DND-41 (cell line): ENCODE results near the gene BIRC5.

Experiments used
- EZH2 ChIP-seq: IDR thresholded peaks from 3 replicates; pipeline ENCODE4 v1.6.1; 2012; ENCODE audit warnings: borderline replicate concordance, low read depth, mild to moderate bottlenecking, moderate library complexity, low read length, inconsistent platforms; ENCODE audit not compliant: severe bottlenecking
- TF ChIP-seq, protein P1 (sequence below): IDR thresholded peaks from 2 replicates; pipeline ENCODE4 v1.5.1; 2012; ENCODE audit warnings: borderline replicate concordance, low read length, moderate library complexity, mild to moderate bottlenecking; ENCODE audit not compliant: poor library complexity, severe bottlenecking; ENCODE audit errors: extremely low read depth

DNA sequence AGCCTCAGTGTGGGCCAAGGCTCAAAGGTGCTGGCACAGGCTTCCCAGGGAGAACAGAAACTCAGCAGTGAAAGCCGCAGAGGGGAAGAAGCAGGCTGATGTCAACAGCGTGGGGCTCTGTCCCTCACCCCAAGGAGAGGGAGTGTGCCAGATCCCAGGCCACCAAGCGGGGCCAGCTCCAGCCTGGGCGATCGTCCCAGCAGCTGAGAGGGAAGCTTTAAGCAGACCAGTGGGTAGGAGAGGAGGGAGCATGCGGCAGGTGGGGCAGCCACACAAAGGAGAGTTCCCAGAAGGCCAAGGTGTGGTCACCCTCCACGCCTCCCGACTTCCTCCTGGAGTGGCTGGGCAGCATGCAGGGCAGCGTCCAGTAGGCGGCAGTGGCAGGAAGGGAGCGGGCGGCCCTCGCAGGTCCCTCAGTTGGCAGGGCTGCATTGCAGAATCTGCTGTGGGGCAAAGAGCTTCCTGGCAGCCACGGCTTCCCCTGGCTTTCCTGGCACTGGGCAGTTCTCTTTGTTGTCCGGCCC, 39.6 kb upstream of the BIRC5 start:
- TF ChIP-seq EZH2, result no peak
- TF ChIP-seq, protein P1, sequence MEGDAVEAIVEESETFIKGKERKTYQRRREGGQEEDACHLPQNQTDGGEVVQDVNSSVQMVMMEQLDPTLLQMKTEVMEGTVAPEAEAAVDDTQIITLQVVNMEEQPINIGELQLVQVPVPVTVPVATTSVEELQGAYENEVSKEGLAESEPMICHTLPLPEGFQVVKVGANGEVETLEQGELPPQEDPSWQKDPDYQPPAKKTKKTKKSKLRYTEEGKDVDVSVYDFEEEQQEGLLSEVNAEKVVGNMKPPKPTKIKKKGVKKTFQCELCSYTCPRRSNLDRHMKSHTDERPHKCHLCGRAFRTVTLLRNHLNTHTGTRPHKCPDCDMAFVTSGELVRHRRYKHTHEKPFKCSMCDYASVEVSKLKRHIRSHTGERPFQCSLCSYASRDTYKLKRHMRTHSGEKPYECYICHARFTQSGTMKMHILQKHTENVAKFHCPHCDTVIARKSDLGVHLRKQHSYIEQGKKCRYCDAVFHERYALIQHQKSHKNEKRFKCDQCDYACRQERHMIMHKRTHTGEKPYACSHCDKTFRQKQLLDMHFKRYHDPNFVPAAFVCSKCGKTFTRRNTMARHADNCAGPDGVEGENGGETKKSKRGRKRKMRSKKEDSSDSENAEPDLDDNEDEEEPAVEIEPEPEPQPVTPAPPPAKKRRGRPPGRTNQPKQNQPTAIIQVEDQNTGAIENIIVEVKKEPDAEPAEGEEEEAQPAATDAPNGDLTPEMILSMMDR, result no peak
